SH-SY5Y (cell line): Measurements from ENCODE around the gene XRRA1.

ENCODE experiments used
- GATA2 ChIP-seq: IDR thresholded peaks from 2 replicates; pipeline ENCODE4 v1.6.1; 2011; ENCODE audit warnings: mild to moderate bottlenecking, low read depth, low read length
- GATA3 ChIP-seq: IDR thresholded peaks from 2 replicates; pipeline ENCODE4 v1.6.1; 2011; ENCODE audit warnings: low read depth, mild to moderate bottlenecking, low read length, moderate library complexity

DNA sequence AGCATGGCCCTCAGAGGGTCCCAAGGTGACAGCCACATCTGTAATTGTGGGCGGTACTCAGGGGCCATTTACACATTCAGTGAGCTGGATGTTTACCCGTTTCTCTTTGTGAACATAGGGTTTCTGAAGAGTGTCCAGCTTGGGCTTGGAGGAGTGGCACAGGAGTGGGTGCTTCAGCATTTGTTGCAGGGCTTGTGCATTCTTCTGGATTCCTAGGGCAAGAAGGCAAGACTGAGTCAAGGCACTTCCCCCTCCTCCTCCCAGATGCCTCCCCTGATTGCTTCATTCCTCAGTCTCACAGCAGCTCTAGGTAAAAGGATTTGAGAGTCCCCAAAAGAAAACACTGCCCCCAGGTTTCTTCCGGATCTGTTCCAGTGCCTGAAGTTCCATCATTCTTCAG is 104.8 kb downstream of the XRRA1 start:
- TF ChIP-seq GATA2 (no peak), GATA3 (no peak)
